Measurements from ENCODE around the gene CTSF. TPM values are rescaled to one million over a fixed set of nuclear protein-coding genes. Genes with fewer than 3 reads are reported as not detected.

Gene CTSF
- total RNA-seq, 1 donor from 2014 or later = 31.2 TPM

GRCh38 chr11:66523611-66524010, 44.8 kb downstream of the CTSF start:
- Histone ChIP-seq H3K4me3 (no peak overlapping the region), H3K27me3 (ENCODE audit: low read depth) (no peaks in the 10 kb centered on the region), H3K27ac (no peak overlapping the region), H3K9me3 (no peaks in the 10 kb centered on the region), H3K4me1 (no peaks in the 10 kb centered on the region), H3K36me3 (peaks cover 81% of the 10 kb centered on the region)
- ATAC-seq (peak in 1 of 2 donors; percentile 29), DNase-seq (no peak)
- no peak for TF ChIP-seq CTCF (IDR thresholded peaks at IDR 0.05)
- intact Hi-C loops (cut with DNase I) = no loop called here

Other genes starting within 250 kb of the CTSF start
- gene RIN1, start 232.2 kb downstream of the CTSF start, total RNA-seq = 8.2 TPM
- 37.8 TPM for gene BRMS1, start 223.5 kb downstream of the CTSF start, total RNA-seq
- 22.6 TPM for gene B4GAT1, start 221.0 kb downstream of the CTSF start, total RNA-seq
- 10.6 TPM for gene SLC29A2, start 196.8 kb downstream of the CTSF start, total RNA-seq
- gene NPAS4, start 147.6 kb downstream of the CTSF start, total RNA-seq = not detected
- gene MRPL11, start 129.8 kb downstream of the CTSF start, total RNA-seq = 32.7 TPM
- gene PELI3, start 101.7 kb downstream of the CTSF start, total RNA-seq = 21.4 TPM
- 32.7 TPM for gene DPP3, start 88.2 kb downstream of the CTSF start, total RNA-seq
- 41.4 TPM for gene BBS1, start 58.0 kb downstream of the CTSF start, total RNA-seq
- gene ZDHHC24, start 22.6 kb downstream of the CTSF start, total RNA-seq = 14.9 TPM
- gene ACTN3, start 21.7 kb downstream of the CTSF start, total RNA-seq = 0.24 TPM
- gene CCDC87, start 24.5 kb upstream of the CTSF start, total RNA-seq = 0.50 TPM
- 40.5 TPM for gene CCS, start 24.6 kb upstream of the CTSF start, total RNA-seq
- 93.4 TPM for gene RBM14, start 48.0 kb upstream of the CTSF start, total RNA-seq
- 107 TPM for gene RBM4, start 70.1 kb upstream of the CTSF start, total RNA-seq
- 17.6 TPM for gene RBM4B, start 109.3 kb upstream of the CTSF start, total RNA-seq
- gene SPTBN2, start 160.6 kb upstream of the CTSF start, total RNA-seq = 6.4 TPM